Subcutaneous abdominal adipose tissue (tissue), 5 donors: ENCODE measurements around the gene BANF2.
A peak's percentile ranks its signal among the peaks of the same experiment; 100 is the strongest.

Experiments used
- H3K27ac ChIP-seq: one replicate; pipeline ENCODE4 v1.7.0; 2013; ENCODE audit warnings: low read depth, mild to moderate bottlenecking, inconsistent platforms, low read length, moderate library complexity
- H3K27me3 ChIP-seq, 5 donors: one replicate each; pipeline ENCODE4 v1.7.0; 2013; ENCODE audit warnings: low read length in 5 of 5, inconsistent platforms in 1 of 5; ENCODE audit not compliant: control insufficient read depth in 5 of 5, insufficient read depth in 4 of 5
- H3K36me3 ChIP-seq, 5 donors: one replicate each; pipeline ENCODE4 v1.7.0; 2013; ENCODE audit warnings: low read length in 5 of 5; ENCODE audit not compliant: control insufficient read depth in 5 of 5, insufficient read depth in 5 of 5
- H3K4me1 ChIP-seq, 5 donors: one replicate each; pipeline ENCODE4 v1.7.0; 2013; ENCODE audit warnings: low read length in 5 of 5, mild to moderate bottlenecking in 3 of 5, moderate library complexity in 1 of 5; ENCODE audit not compliant: control insufficient read depth in 5 of 5, insufficient read depth in 5 of 5
- H3K4me3 ChIP-seq, 5 donors: one replicate each; pipeline ENCODE4 v1.7.0; 2013; ENCODE audit warnings: low read length in 5 of 5, low read depth in 1 of 5
- H3K9ac ChIP-seq, 5 donors: one replicate each; pipeline ENCODE4 v1.7.0; 2013; ENCODE audit warnings: low read length in 5 of 5, mild to moderate bottlenecking in 4 of 5, moderate library complexity in 3 of 5
- H3K9me3 ChIP-seq, 5 donors: one replicate each; pipeline ENCODE4 v1.7.0; 2013; ENCODE audit warnings: low read length in 5 of 5; ENCODE audit not compliant: control insufficient read depth in 5 of 5
- donor health status: healthy.
- donor health status: healthy.
- donor health status: healthy.
- donor health status: healthy.
- donor health status: healthy.

The BANF2 gene

DNA sequence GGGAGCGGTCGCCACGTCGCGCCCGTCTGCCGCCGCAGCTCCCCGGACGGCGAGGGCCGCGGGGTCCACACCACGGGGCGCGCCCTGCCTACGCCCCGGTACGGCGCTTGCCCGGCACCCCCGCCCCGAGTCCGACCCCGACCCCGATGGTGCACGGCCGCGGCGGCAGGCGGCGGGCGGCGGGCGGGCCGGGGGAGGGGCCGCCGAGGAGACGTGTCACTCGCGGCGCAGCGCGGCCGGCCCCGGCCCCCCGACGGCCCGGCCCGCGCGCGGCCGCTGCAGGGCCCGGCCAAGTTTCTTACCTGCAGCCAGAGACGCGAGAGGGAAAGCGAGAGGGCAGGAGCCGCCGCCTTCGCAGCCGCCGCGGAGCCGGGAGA lies 18.1 kb upstream of the BANF2 start:
- peak overlapping the region in 4 of 5 donors; percentile 76 to 83 (median 80) for H3K4me3 ChIP-seq
- peaks cover 0 to 4% (median 0%) of the 10 kb centered on the region in 5 donors for H3K9me3 ChIP-seq
- H3K9ac ChIP-seq = peak overlapping the region in 4 of 5 donors; percentile 80 to 87 (median 84)
- no peaks in the 10 kb centered on the region for H3K27me3 ChIP-seq
- peaks cover 0 to 9% (median 6%) of the 10 kb centered on the region in 5 donors for H3K36me3 ChIP-seq
- peaks cover 7 to 22% (median 19%) of the 10 kb centered on the region in 5 donors for H3K4me1 ChIP-seq
- peak overlapping the region; percentile 60 for H3K27ac ChIP-seq

DNA sequence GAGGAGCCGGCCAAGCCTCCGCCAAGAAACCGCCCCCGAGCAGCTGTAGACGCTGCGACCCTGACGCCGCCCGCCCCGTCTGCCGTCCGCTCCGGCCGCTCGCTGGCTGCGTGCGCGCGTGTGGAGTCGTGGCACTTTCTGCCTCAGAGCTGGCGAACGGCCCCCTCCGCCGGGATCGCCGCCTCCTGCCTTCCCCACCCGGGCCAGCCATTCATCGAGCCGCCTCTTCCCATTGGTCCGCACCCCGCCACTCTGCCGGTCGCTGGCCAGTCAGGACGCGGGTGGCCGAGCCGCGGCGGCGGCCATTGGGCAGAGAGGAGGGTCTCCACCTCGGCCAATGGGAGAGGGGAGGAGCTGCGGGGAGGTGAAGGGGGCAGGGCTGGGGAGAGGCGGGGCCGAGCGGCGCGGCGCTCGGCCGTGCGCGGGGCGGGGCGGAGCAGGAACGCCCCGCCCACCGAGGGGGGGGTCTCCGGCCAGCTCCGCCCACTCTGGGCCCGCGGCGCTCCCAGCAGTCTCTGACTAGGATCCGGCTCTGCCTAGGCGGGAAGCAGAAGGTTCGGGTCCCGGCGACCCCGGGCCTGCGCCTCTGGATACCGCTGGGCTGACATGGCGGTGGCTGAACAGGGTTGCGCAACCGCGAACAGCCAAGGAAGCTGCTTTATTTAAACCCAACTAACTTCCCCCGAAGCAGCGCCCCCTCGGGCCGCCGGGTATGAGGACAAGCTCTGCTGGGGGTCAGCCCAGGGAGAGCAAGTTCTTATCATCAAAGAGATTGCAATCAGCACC lies 17.5 kb upstream of the BANF2 start, which contains the start of gene RRBP1:
Gene RRBP1 (minus strand): TSS at position 140 of the 786 bp plus-strand sequence. CDS start 21,735 bp downstream, outside the sequence.
- peak within 1 kb of the TSS; percentile 60 for H3K27ac ChIP-seq
- H3K9me3 ChIP-seq = peaks cover 0 to 5% (median 0%) of the 10 kb centered on the region in 5 donors
- H3K4me3 ChIP-seq = peak within 1 kb of the TSS; percentile 58 to 83 (median 79)
- H3K4me1 ChIP-seq = peaks cover 7 to 22% (median 18%) of the 10 kb centered on the region in 5 donors
- H3K27me3 ChIP-seq = no peaks in the 10 kb centered on the region
- H3K9ac ChIP-seq = peak within 1 kb of the TSS in 4 of 5 donors; percentile 81 to 92 (median 87)
- peaks cover 0 to 9% (median 6%) of the 10 kb centered on the region in 5 donors for H3K36me3 ChIP-seq

DNA sequence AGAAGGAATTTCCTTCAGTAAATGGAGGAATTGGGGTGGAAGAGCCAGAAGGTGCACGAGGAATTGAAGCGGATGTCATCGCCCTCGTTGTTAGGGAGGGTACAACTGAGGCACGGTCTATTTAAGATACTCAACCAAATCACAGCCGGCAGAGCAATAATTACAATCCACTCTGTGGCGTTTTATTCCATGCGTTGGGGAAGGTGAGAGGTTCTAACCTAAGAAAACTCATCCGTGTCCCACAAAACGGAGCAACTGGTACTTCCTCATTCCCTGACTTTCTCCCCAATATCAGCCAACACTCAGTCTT lies 16.9 kb upstream of the BANF2 start:
- Histone ChIP-seq H3K27ac (no peak overlapping the region), H3K4me3 (peak overlapping the region; percentile 55 to 77 (median 68)), H3K36me3 (peaks cover 0 to 8% (median 5%) of the 10 kb centered on the region in 5 donors), H3K9ac (peak overlapping the region in 4 of 5 donors; percentile 71 to 81 (median 76)), H3K27me3 (no peaks in the 10 kb centered on the region), H3K9me3 (peaks cover 0 to 5% (median 0%) of the 10 kb centered on the region in 5 donors), H3K4me1 (peaks cover 7 to 22% (median 18%) of the 10 kb centered on the region in 5 donors)

DNA sequence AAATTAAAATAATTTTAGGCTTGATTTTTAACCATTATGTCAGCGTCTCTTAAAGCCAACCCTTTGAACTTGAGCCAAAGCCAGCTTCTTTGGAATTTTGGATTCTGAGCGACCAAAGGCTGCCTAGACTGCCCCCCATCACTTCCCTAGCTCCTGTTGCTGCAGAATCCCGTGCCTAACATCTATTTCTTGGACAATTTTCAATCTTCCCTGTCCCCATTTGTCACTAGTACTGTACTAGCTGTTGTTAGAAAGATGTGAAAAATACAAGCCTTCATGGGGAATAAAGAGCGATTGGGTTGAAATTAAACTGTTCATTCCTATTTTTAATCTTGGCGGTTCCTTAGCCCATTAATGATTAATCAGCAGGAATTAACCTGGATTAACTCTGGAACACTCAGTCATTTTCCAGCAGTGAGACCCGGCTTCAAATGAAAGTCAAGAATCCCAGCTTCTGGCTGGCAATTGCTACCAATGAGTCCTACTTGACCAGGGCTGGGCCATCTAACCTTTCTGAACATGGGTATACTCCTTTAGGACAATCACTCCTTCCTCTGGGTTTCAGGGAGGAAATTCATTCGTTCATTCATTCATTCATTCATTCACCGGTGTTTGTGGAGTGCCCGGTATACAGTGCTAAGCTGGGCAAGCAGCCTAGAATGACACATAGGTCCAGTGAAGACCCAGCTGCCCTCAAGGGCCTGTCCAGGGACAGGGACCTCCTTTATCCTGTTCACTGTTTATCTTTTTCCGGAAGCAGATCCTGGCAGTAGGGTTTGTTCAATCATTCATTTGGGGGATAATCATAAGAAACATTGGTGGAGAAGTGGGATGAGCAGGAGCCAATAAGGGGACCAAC lies 16.3 kb upstream of the BANF2 start:
- Histone ChIP-seq H3K9ac (no peak overlapping the region), H3K4me3 (peak overlapping the region in 2 of 5 donors; percentile 68 to 77), H3K4me1 (peaks cover 7 to 22% (median 18%) of the 10 kb centered on the region in 5 donors), H3K27ac (no peak overlapping the region), H3K36me3 (peaks cover 0 to 5% (median under 1%) of the 10 kb centered on the region in 5 donors), H3K27me3 (no peaks in the 10 kb centered on the region), H3K9me3 (peaks cover 0 to 5% (median 0%) of the 10 kb centered on the region in 5 donors)

DNA sequence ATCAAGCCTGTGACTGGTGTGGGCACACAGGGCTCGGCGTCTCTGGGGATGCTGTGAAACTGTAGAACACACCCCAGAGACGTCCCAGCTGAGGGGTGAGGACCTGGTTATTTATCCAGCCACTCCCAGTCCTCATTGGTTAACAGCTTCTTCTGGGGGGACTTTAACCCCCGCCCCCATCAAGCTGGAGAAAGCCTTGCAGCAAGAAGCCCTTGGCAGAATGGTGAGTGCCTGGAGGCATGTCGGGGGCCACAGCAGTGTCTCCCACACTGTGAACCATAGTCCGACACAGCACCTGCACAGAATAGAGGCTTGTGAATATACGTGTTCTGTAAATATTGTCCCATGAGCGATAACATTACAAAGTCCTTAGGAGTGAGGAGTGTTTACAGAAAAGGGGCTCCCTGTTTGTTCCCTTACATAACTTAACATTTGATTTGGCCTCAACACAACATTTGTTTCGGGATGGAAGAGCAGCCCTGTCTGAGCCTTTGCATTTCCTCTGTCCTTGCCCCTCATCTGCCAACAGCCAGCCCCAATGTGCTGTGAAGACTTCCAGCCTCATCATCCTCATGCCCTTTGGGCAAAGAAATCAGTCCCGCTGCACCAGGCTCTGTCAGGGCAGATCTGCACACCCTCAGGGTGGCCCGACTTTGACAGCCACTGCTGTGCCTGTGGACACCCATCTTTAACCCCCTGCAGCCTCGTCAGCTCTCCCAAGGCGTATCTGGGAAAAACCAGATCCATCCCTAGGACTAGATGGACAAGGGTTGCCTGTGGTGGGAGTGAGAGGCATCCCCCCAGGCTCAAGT lies 15.5 kb upstream of the BANF2 start:
- H3K9ac ChIP-seq = no peak overlapping the region
- H3K4me1 ChIP-seq = peaks cover 7 to 22% (median 18%) of the 10 kb centered on the region in 5 donors
- H3K9me3 ChIP-seq = peaks cover 0 to 5% (median 0%) of the 10 kb centered on the region in 5 donors
- no peak overlapping the region for H3K27ac ChIP-seq
- H3K36me3 ChIP-seq = peaks cover 0 to under 1% (median 0%) of the 10 kb centered on the region in 5 donors
- no peaks in the 10 kb centered on the region for H3K27me3 ChIP-seq
- H3K4me3 ChIP-seq = no peak overlapping the region

DNA sequence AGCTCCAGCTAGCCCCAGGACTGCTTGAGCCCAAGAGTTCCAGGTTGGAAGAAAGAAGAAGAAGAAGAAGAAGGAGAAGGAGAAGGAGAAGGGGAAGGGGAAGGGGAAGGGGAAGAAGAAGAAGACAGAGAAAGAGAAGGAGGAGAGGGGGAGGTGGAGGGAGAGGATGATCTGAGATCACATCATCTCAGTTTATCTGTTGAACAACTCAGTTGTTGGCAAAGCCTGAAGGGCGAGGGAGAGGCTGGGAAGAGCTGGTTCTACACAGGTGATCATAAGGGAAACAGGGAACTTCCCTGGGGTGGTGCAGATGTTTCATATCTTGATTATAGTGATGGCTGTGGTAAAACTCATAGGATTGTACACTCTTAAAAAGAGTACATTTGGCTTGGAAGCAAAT lies 14.6 kb upstream of the BANF2 start:
- no peak overlapping the region for H3K4me3 ChIP-seq
- H3K27me3 ChIP-seq = no peaks in the 10 kb centered on the region
- H3K9me3 ChIP-seq = peaks cover 0 to 5% (median 1%) of the 10 kb centered on the region in 5 donors
- H3K4me1 ChIP-seq = peaks cover 4 to 14% (median 11%) of the 10 kb centered on the region in 5 donors
- H3K9ac ChIP-seq = no peak overlapping the region
- H3K27ac ChIP-seq = no peak overlapping the region
- no peaks in the 10 kb centered on the region for H3K36me3 ChIP-seq

DNA sequence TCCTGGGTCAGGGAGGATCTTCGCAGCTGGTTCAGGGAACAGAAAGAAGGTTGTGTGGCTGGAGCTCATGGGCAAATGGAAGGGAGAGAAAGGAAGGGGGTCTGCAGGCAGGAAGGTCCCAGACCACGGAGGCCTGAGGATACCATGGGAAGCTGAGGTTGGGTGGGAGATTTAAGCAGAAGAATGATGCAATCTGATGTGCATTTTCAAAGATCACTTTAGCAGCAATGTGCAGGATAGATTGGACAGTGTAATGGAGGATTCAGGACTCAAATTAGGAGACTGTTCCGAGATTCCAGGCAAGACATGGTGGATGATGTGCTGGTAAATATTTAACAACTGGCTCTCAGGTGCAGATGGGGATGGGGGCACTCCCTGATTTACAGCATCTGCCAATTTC lies 12.0 kb upstream of the BANF2 start:
- no peak overlapping the region for H3K4me3 ChIP-seq
- H3K27me3 ChIP-seq = no peaks in the 10 kb centered on the region
- peaks cover 0 to 8% (median 4%) of the 10 kb centered on the region in 5 donors for H3K9me3 ChIP-seq
- no peak overlapping the region for H3K9ac ChIP-seq
- H3K36me3 ChIP-seq = no peaks in the 10 kb centered on the region
- peaks cover 1 to 5% (median 2%) of the 10 kb centered on the region in 5 donors for H3K4me1 ChIP-seq
- no peak overlapping the region for H3K27ac ChIP-seq

DNA sequence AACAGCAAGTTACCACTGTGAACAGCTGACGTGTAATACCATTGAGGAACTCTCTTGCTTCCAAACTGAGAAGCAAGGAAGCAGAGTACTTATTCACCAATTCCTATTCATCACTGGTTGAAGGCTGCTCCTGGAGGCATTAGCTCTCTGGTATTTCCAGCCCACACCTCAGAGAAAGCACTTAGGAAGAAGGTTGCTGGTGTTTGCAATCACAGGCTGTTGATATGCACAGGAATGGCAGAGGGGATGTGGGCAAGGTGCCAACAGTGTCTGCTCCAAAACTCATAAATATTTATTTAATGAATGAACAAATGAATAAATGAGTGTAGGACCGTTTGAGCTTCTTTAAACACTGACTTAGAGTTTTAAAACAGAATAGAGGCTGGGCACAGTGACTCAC lies 10.8 kb upstream of the BANF2 start:
- Histone ChIP-seq H3K4me3 (no peak overlapping the region), H3K9me3 (peaks cover 0 to 8% (median 4%) of the 10 kb centered on the region in 5 donors), H3K36me3 (no peaks in the 10 kb centered on the region), H3K9ac (no peak overlapping the region), H3K27ac (no peak overlapping the region), H3K4me1 (peaks cover 0 to 1% (median 0%) of the 10 kb centered on the region in 5 donors), H3K27me3 (no peaks in the 10 kb centered on the region)

DNA sequence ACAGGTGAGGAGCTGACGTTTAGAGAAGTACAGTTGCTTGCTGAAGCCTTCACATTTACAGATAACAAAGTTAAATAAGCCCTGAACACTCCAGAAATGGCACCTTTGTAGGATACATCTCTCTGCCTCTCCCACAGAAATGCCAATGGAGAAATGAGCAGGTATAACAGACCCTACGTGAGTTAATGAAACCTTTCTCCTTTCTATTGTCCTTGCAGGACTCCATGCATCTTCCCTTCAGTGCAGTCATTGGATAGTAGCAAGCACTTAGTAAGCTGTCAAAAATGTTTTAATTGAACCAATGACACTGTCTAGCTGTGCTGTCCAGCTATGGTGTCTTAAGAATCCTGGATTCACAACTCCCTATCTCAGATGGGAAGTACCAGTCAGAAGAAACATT lies 9.6 kb upstream of the BANF2 start:
- Histone ChIP-seq H3K27me3 (no peaks in the 10 kb centered on the region), H3K4me1 (no peaks in the 10 kb centered on the region)

More for the DNA sequence above, 9.6 kb upstream of the BANF2 start:
- no peak overlapping the region for H3K9ac ChIP-seq
- H3K36me3 ChIP-seq = no peaks in the 10 kb centered on the region
- no peak overlapping the region for H3K4me3 ChIP-seq
- no peak overlapping the region for H3K27ac ChIP-seq
- H3K9me3 ChIP-seq = peaks cover 0 to 8% (median 4%) of the 10 kb centered on the region in 5 donors
